ENCODE results near the gene HMGN2.
A peak's percentile ranks its signal among the peaks of the same experiment; 100 is the strongest.
"Not testable (repeated sequence)": the region's sequence is repeated elsewhere in the genome, so short reads cannot be mapped to it uniquely, and the experiment has no call there.

The HMGN2 gene

GRCh38 chr1:26477446-26478152, 5.4 kb downstream of the HMGN2 start:
- DNase-seq, result peak; percentile 25

- no peak for DNase-seq
Measured at GRCh38 chr1:26478159-26478558, 5.9 kb downstream of the HMGN2 start.

- DNase-seq, result no peak
Measured at GRCh38 chr1:26478988-26479387, 6.7 kb downstream of the HMGN2 start.

GRCh38 chr1:26482921-26483320, 10.7 kb downstream of the HMGN2 start:
- DNase-seq, result peak; percentile 66

- DNase-seq, result peak; percentile 66
Measured at GRCh38 chr1:26483980-26484379, 11.7 kb downstream of the HMGN2 start.

- DNase-seq, result no peak
Measured at GRCh38 chr1:26490155-26490554, 17.9 kb downstream of the HMGN2 start.

- DNase-seq, result no peak
Measured at GRCh38 chr1:26493267-26493666, 21.0 kb downstream of the HMGN2 start.

GRCh38 chr1:26493938-26494337, 21.7 kb downstream of the HMGN2 start:
- no peak for DNase-seq

- DNase-seq, result no peak
Measured at GRCh38 chr1:26496861-26497260, 24.6 kb downstream of the HMGN2 start.

GRCh38 chr1:26498894-26499293, 26.7 kb downstream of the HMGN2 start:
- DNase-seq, result no peak

GRCh38 chr1:26500488-26501175, 28.4 kb downstream of the HMGN2 start:
- peak; percentile 81 for DNase-seq

- DNase-seq, result not testable (repeated sequence)
Measured at GRCh38 chr1:26510711-26511110, 38.5 kb downstream of the HMGN2 start.

- DNase-seq, result not testable (repeated sequence)
Measured at GRCh38 chr1:26515836-26516235, 43.6 kb downstream of the HMGN2 start.

GRCh38 chr1:26516987-26517765, 44.9 kb downstream of the HMGN2 start:
- DNase-seq, result no peak

GRCh38 chr1:26517766-26518049, 45.5 kb downstream of the HMGN2 start:
- no peak for DNase-seq

- DNase-seq, result no peak
Measured at GRCh38 chr1:26518355-26518754, 46.1 kb downstream of the HMGN2 start.

- no peak for DNase-seq
Measured at GRCh38 chr1:26520339-26520738, 48.1 kb downstream of the HMGN2 start.

GRCh38 chr1:26521669-26522030, 49.4 kb downstream of the HMGN2 start:
- no peak for DNase-seq

- no peak for DNase-seq
Measured at GRCh38 chr1:26522073-26522472, 49.8 kb downstream of the HMGN2 start.

- DNase-seq, result no peak
Measured at GRCh38 chr1:26524181-26524580, 51.9 kb downstream of the HMGN2 start.

Data from fibroblast of skin of right quadriceps (primary cell).